Measurements from ENCODE around the gene ELP1. TPM values are rescaled to one million over a fixed set of nuclear protein-coding genes. Genes with fewer than 3 reads are reported as not detected.

The ELP1 gene
- total and polyA plus RNA-seq, 2 experiments from 2014 or later: 9.1 to 46.3 TPM

- Mint-ChIP-seq H3K27ac (no peak overlapping the region), H3K4me3 (no peak overlapping the region), H3K36me3 (ENCODE audit: low read depth) (peaks cover 68% of the 10 kb centered on the region), H3K27me3 (ENCODE audit: insufficient read depth, low read depth, poor library complexity) (no peaks in the 10 kb centered on the region), H3K9me3 (no peaks in the 10 kb centered on the region), H3K4me1 (no peaks in the 10 kb centered on the region)
- DNase-seq (ENCODE audit: low spot score) (peak; percentile 10), ATAC-seq (no peak)
- H4K20me1 ChIP-seq (replicated peaks; ENCODE audit: insufficient read depth): no peaks in the 10 kb centered on the region
- no peaks in the 10 kb centered on the region for H3K9me2 ChIP-seq (ENCODE audit: insufficient read depth)
- no peak overlapping the region for H3K4me2 ChIP-seq
- H3K36me3 ChIP-seq (ENCODE audit: insufficient read depth): peaks cover 41% of the 10 kb centered on the region
- H3K27ac ChIP-seq (ENCODE audit: low read depth): no peak overlapping the region
- no peak overlapping the region for H2AFZ ChIP-seq
- no peaks in the 10 kb centered on the region for H3K79me2 ChIP-seq (replicated peaks; ENCODE audit: insufficient read depth)
- no peak overlapping the region for H3K4me3 ChIP-seq
- TF ChIP-seq EZH2phosphoT487 (IDR thresholded peaks at IDR 0.05; ENCODE audit: unreplicated experiment): no peak
- TF ChIP-seq ZNF114 (CRISPR knock-in tag; IDR thresholded peaks at IDR 0.05): no peak
- TF ChIP-seq STAT1 (IDR thresholded peaks at IDR 0.05; ENCODE audit: unreplicated experiment): no peak
- no peak for TF ChIP-seq EZH2 (IDR thresholded peaks at IDR 0.05; ENCODE audit: low read depth, unreplicated experiment)
- no peak for TF ChIP-seq ZNF331 (CRISPR knock-in tag; IDR thresholded peaks at IDR 0.05; ENCODE audit: low read depth)
- TF ChIP-seq REST (IDR thresholded peaks at IDR 0.05; ENCODE audit: unreplicated experiment): no peak
- no peak for TF ChIP-seq POLR2AphosphoS5 (IDR thresholded peaks at IDR 0.05; ENCODE audit: low read depth)
- TF ChIP-seq ZNF462 (CRISPR knock-in tag; IDR thresholded peaks at IDR 0.05): no peak
- TF ChIP-seq ETS1 (IDR thresholded peaks at IDR 0.05): no peak
- no peak for TF ChIP-seq JUNB (IDR thresholded peaks at IDR 0.05; ENCODE audit: unreplicated experiment)
- TF ChIP-seq NANOG (IDR thresholded peaks at IDR 0.05; ENCODE audit: borderline replicate concordance): no peak
- no peak for TF ChIP-seq CTCF (conservative IDR thresholded peaks at IDR 0.05; ENCODE audit: low read depth in 2 of 2)
- TF ChIP-seq CREB1 (CRISPR knock-in tag; IDR thresholded peaks at IDR 0.05; ENCODE audit: low read depth): no peak
- H3F3A ChIP-seq (replicated peaks; ENCODE audit: low read depth): no peaks in the 10 kb centered on the region
- H3K27me3 ChIP-seq (ENCODE audit: insufficient read depth): no peaks in the 10 kb centered on the region
- H3K4me1 ChIP-seq (ENCODE audit: insufficient read depth): no peaks in the 10 kb centered on the region
Observed at GRCh38 chr9:108876425-108876824, 57.5 kb downstream of the ELP1 start.

Measured in GM23338 (cell line).